NCI-H510A (cell line): Measurements from ENCODE around the gene DNAJC30.
A peak's percentile ranks its signal among the peaks of the same experiment; 100 is the strongest.
"Not testable (repeated sequence)": the region's sequence is repeated elsewhere in the genome, so short reads cannot be mapped to it uniquely, and the experiment has no call there.

ENCODE experiments used
- DNase-seq: peaks from one replicate; lab custom pipeline; 2025; lab: John Stamatoyannopoulos, UW

DNAJC30 gene

DNA sequence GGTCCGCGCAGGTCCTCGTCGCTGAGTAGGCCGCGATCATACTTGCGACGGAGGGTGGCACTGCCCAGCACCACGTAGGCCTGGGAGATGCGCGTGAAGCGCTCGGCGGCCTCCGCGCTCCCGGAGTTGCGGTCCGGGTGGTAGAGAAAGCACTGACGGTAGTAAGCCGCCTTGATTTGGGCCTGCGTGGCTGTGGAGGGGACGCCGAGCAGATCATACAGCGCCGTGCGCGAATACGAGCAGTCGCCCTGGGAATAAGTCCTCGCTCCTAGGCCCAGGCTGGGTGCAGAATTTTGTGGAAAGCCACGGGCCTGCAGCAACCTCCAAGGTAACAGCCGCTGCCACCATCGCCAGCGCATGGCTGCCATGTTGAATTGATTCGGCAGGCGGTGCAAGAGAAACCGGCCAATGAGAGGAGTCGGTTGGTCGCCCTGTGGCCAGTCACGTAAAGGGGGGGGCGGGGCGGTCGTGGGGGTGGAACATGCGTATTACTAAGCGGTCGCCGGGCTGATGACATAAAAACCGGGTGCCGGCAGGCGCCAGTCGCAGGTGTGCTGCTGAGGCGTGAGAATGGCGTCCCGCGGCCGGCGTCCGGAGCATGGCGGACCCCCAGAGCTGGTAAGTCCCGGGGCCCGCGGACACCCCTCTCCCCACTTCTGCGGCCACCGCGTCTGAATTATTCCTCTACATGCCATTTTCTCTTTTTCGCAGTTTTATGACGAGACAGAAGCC, at the start of gene DNAJC30, which contains the start of gene BUD23:
Gene DNAJC30 (minus strand): TSS at position 398 of the 732 bp plus-strand sequence. CDS start 30 bp downstream, at position 368.
Gene BUD23 (plus strand): TSS at position 542 of the 732 bp plus-strand sequence. CDS start 29 bp downstream, at position 571.
- peak; percentile 94 for DNase-seq

GRCh38 chr7:73732397-73732796, 49.1 kb upstream of the DNAJC30 start:
- DNase-seq, result no peak

- no peak for DNase-seq
These were observed 47.2 kb upstream of the DNAJC30 start for GRCh38 chr7:73730485-73730884.

GRCh38 chr7:73728551-73728950, 45.3 kb upstream of the DNAJC30 start:
- DNase-seq, result no peak

DNA sequence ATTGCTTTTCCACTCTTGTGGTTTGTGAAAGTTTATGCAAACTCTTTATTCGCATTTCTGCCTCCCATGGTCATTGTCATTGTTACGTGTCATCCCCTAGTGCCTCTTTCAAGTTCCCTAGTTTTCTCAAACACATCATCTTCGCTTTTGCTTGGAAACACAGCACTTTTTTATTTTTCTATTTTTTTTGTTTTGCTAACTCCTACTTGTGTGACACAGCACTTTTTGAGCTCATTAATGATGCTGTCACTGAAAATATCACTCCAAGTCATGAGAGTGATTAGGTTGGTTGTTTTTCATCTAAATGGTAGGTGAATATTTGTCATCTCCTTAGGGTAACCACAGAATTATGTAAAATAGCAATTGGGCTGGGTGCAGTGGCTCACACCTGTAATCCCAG, 44.7 kb upstream of the DNAJC30 start:
- no peak for DNase-seq

GRCh38 chr7:73726083-73726466, 42.8 kb upstream of the DNAJC30 start:
- DNase-seq, result no peak

GRCh38 chr7:73723813-73724212, 40.6 kb upstream of the DNAJC30 start:
- DNase-seq, result no peak

GRCh38 chr7:73722785-73723184, 39.5 kb upstream of the DNAJC30 start:
- DNase-seq, result no peak

GRCh38 chr7:73722182-73722581, 38.9 kb upstream of the DNAJC30 start:
- DNase-seq, result not testable (repeated sequence)

- no peak for DNase-seq
These were observed 38.1 kb upstream of the DNAJC30 start for GRCh38 chr7:73721377-73721817.

DNA sequence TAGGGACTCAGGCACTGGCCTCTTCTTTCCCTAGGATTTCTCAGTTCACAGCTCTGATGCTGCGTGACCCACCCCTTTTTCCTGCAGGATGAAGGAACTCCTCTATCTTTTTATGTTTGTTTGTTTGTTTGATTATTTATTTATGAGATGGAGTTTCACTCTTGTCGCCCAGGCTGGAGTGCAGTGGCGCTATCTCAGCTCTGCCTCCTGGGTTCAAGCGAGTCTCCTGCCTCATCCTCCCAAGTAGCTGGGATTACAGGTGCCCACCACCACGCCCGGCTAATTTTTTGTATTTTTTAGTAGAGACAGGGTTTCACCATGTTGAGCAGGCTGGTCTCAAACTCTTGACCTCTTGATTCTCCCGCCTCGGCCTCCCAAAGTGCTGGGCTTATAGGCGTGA, 37.2 kb upstream of the DNAJC30 start:
- not testable (repeated sequence) for DNase-seq

DNA sequence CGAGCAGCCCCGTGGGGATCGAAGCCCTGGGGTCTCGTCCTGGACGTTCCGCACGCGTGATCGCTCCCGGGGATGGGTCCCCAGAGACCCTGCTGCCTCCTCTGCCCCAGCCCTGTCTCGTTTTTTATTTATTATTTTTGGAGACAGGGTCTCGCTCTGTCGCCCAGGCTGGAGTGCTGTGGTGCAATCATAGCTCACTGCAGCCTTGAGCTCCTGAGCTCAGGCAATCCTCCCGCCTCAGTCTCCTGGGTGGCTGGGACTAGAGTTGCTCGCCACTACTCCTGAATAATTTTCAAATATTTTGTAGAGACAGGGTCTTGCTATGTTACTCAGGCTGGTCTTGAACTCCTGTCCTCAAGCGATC, 36.5 kb upstream of the DNAJC30 start:
- DNase-seq, result no peak

GRCh38 chr7:73718905-73719805, 35.9 kb upstream of the DNAJC30 start, which contains the start of gene STX1A:
Gene STX1A (minus strand): TSS chr7:73719669. CDS start chr7:73719631, 38 bp downstream.
- peak; percentile 58 for DNase-seq

DNA sequence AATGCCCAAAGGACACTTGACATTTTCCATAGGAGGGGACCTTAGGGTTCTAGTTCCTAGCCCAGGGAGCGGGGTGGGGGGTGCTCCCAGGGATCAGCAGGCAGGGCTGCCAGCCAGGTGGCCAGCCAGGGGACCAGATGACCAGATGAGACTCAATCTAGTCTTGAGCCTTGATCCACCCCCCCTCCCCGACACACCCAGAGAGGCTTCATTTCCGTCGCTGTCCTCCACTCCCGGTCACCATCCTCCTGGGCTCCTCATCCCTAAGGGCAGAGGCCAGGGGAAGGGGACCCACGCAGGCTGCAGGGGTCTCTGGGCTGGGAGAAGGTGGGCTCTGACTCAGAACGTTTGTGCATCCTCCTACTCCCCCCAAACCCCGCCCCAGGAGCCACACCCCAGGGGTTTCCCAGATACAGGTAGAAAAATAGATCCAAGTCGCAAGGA, 35.2 kb upstream of the DNAJC30 start:
- DNase-seq, result no peak

DNA sequence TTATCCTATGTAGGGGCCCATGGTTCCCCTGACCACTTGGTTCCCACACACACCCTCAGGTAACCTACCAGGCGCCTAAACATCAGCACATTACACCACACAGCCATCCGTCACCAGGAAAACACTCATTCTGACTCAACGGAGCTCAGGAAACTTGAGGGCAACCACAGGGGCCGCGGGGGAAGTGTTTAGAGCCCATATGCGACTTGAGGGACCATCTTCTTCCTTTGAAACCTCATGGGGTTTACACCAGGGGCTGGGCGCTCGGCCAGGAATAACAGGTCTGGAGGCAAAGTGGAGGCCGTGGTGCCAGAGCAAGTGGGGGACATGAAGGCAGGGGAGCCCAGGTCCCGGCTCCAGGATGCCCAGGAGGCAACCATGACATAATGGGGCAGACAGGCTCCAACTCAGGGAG, 34.7 kb upstream of the DNAJC30 start:
- DNase-seq, result no peak

DNA sequence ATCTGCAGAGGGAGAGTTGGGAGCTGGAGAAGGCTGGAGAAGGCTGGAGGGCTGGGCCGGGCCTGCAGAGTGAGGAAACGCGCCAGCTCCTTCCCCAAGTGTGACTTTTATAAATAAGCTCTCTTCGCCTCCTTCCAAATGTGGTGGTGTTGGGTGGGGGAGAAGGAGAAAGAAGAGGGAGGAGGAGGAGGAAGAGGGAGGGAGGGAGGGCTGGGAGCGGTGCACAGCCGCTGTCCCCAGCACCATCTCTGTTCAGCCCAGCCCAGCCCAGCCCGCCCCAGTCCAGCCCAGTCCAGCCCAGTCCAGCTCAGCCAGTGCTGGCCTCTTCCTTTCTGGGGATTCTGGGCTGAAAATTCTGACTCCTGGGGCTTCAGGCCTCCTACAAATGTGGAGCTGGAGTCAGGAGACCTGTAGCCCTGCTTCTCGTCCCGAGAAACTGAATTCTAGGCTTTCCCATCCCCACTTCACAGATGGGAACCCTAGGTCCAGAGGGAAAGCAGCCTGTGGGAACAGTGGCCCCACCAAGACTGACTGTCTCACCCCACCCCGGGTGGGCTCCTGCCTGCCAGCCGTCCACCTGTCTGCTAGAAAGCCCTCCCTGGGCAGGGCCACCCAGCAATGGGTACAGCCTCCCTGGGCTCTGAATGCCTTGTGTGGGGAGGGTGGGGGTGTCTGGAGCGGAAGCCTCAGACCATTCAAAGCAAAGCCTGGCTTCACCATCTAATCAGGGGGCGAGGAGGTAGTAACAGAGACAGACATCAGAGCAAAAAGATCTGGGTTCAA, 34.0 kb upstream of the DNAJC30 start:
- DNase-seq, result no peak

GRCh38 chr7:73716318-73716890, 33.2 kb upstream of the DNAJC30 start:
- no peak for DNase-seq

GRCh38 chr7:73715648-73716317, 32.5 kb upstream of the DNAJC30 start:
- peak; percentile 94 for DNase-seq

DNA sequence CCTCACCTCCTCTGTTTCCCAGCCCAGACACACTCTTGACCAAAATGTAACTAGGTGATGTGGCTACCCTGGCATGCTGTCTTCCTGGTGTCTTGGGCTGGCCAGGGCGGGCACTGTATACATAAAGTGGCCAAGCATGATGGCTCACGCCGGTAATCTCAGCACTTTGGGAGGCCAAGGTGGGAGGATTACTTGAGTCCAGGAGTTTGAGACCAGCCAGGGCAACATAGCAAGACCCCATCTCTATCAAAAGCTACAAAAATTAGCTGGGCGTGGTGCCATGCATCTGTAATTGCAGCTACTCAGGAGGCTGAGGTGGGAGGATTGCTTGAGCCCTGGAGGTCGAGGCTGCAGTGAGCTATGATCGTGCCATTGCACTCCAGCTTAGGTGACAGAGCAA, 30.1 kb upstream of the DNAJC30 start:
- not testable (repeated sequence) for DNase-seq

- DNase-seq, result no peak
These were observed 29.5 kb upstream of the DNAJC30 start for GRCh38 chr7:73712773-73713172.

DNA sequence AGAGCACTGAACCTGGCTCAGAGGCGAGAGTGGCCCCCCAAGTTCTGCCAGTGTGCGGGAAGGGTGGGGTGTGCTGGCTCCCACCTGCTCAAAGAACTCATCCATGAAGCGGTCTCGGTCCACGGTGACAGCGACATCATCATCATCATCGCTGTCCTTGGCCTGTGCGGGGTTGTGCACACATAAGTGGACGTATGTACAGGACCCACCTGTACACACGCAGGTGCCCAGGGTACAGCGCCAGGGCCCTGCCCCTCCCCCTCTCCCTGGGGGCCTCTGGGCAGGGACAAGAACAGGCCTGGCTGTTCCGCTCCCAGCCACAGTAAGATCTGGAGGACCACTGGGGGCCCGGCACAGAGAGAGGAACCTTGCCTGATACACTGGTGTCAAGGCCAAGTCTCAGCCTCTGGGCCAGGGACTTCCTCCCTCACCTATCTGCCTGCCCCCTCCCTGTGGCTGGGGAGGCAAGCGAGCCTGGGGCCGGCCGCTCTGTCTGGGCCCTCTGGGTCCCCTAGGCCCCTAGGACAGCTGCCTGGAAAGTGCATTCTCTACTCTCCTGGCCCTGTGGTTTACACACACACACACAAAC, 25.8 kb upstream of the DNAJC30 start:
- DNase-seq, result no peak
